ENCODE data around the gene IL17D.

IL17D gene

DNA sequence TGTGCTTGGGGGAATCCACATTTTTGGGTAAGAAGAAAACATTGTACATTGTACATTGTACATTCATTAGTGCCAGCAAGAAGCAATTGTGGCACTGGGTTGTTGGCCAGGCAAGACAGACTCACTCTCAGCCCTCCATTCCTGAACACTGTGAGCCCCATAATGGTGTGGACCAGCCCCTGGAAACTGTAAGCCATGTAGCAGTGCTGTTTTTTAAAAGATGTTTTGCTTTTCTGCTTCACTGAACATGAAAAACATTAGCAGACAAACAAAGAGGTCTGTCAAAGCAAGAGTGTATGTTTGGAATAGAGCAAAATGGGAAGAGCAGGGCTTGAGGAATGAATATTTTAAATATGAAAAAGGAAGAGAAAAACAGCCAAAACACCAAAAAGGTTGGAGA, 39.1 kb upstream of the IL17D start:
- Histone ChIP-seq H3K9me2 (replicated peaks; ENCODE audit: insufficient read depth, low read length) (no peaks in the 10 kb centered on the region), H3K27me3 (ENCODE audit: low read length) (no peaks in the 10 kb centered on the region), H2AFZ (ENCODE audit: low read depth, low read length, severe bottlenecking) (no peak overlapping the region), H3K4me3 (ENCODE audit: insufficient read depth, low read length, poor library complexity, severe bottlenecking) (no peak overlapping the region), H3K79me2 (ENCODE audit: insufficient read depth, low read length) (no peaks in the 10 kb centered on the region), H3K9me3 (ENCODE audit: insufficient read depth, low read length) (no peaks in the 10 kb centered on the region), H4K20me1 (ENCODE audit: low read depth, low read length) (no peaks in the 10 kb centered on the region), H3F3A (ENCODE audit: insufficient read depth) (no peaks in the 10 kb centered on the region), H3K27ac (ENCODE audit: low read depth, low read length) (no peak overlapping the region), H3K9ac (ENCODE audit: low read length) (no peak overlapping the region), H3K36me3 (ENCODE audit: low read length) (no peaks in the 10 kb centered on the region), H3K4me2 (ENCODE audit: low read depth, low read length, poor library complexity, severe bottlenecking) (no peak overlapping the region)
- TF ChIP-seq, protein P1, sequence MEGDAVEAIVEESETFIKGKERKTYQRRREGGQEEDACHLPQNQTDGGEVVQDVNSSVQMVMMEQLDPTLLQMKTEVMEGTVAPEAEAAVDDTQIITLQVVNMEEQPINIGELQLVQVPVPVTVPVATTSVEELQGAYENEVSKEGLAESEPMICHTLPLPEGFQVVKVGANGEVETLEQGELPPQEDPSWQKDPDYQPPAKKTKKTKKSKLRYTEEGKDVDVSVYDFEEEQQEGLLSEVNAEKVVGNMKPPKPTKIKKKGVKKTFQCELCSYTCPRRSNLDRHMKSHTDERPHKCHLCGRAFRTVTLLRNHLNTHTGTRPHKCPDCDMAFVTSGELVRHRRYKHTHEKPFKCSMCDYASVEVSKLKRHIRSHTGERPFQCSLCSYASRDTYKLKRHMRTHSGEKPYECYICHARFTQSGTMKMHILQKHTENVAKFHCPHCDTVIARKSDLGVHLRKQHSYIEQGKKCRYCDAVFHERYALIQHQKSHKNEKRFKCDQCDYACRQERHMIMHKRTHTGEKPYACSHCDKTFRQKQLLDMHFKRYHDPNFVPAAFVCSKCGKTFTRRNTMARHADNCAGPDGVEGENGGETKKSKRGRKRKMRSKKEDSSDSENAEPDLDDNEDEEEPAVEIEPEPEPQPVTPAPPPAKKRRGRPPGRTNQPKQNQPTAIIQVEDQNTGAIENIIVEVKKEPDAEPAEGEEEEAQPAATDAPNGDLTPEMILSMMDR (IDR thresholded peaks at IDR 0.05; ENCODE audit: insufficient read depth, low read length, poor library complexity, severe bottlenecking) = no peak
- TF ChIP-seq EZH2phosphoT487 (conservative IDR thresholded peaks at IDR 0.05; ENCODE audit: low read length) = no peak

DNA sequence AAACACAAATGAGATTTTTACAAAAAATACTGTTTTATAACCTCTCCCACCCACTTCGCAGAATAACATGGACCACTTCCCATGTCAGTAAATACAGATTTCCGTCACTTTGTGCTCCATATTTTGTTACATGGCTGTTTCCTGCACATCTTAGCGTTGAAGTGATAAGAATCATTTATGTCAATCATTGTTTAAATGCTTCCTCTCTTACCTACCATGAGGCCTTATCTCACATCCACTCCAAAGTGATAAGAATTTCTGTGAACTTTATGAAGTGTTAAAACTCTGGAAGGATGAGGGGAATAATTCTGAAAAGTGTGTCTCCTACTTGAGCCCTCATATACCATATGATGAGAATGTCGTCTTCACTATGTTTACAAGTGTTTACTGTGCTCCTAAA, 36.6 kb upstream of the IL17D start:
- Histone ChIP-seq H2AFZ (ENCODE audit: low read depth, low read length, severe bottlenecking) (no peak overlapping the region), H3K27me3 (ENCODE audit: low read length) (no peaks in the 10 kb centered on the region), H3F3A (ENCODE audit: insufficient read depth) (no peaks in the 10 kb centered on the region), H3K9me2 (replicated peaks; ENCODE audit: insufficient read depth, low read length) (no peaks in the 10 kb centered on the region), H4K20me1 (ENCODE audit: low read depth, low read length) (no peaks in the 10 kb centered on the region), H3K9me3 (ENCODE audit: insufficient read depth, low read length) (no peaks in the 10 kb centered on the region), H3K27ac (ENCODE audit: low read depth, low read length) (no peak overlapping the region), H3K79me2 (ENCODE audit: insufficient read depth, low read length) (no peaks in the 10 kb centered on the region), H3K4me3 (ENCODE audit: insufficient read depth, low read length, poor library complexity, severe bottlenecking) (no peak overlapping the region), H3K36me3 (ENCODE audit: low read length) (no peaks in the 10 kb centered on the region), H3K9ac (ENCODE audit: low read length) (no peak overlapping the region), H3K4me2 (ENCODE audit: low read depth, low read length, poor library complexity, severe bottlenecking) (no peak overlapping the region)
- TF ChIP-seq, protein P1 (IDR thresholded peaks at IDR 0.05; ENCODE audit: insufficient read depth, low read length, poor library complexity, severe bottlenecking) = no peak
- no peak for TF ChIP-seq EZH2phosphoT487 (conservative IDR thresholded peaks at IDR 0.05; ENCODE audit: low read length)

DNA sequence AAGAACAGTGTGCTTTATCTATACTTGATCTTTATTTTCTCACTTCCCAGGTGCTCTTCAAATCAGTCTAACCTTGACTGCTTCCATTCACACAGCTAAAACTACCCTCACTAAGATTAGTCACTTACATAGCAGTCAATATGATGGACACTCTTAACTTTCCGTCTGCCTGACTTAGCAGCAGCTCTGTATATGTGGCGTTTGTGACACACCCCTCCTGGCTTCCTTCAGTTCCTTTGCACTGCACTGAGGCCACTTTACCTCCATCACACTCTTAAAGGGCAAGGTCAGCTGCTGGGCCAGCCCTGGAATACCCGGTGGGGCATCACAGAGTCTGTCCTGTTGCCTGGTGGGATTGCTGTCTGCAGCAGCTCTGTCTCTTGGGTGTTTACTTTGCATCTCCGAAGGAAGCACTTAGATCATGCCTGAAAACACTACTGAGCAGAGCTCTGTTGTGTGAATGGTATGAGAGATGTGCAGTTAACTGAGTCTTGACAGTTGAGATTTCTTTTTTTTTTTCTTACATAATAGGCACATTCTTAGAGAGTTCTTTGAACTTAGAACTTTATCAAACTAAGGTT, 35.6 kb upstream of the IL17D start:
- Histone ChIP-seq H3F3A (ENCODE audit: insufficient read depth) (no peaks in the 10 kb centered on the region), H3K9ac (ENCODE audit: low read length) (no peak overlapping the region), H2AFZ (ENCODE audit: low read depth, low read length, severe bottlenecking) (no peak overlapping the region), H3K27ac (ENCODE audit: low read depth, low read length) (no peak overlapping the region), H3K4me3 (ENCODE audit: insufficient read depth, low read length, poor library complexity, severe bottlenecking) (no peak overlapping the region), H3K9me2 (replicated peaks; ENCODE audit: insufficient read depth, low read length) (no peaks in the 10 kb centered on the region), H3K36me3 (ENCODE audit: low read length) (no peaks in the 10 kb centered on the region), H3K27me3 (ENCODE audit: low read length) (no peaks in the 10 kb centered on the region), H3K79me2 (ENCODE audit: insufficient read depth, low read length) (no peaks in the 10 kb centered on the region), H3K4me2 (ENCODE audit: low read depth, low read length, poor library complexity, severe bottlenecking) (no peak overlapping the region), H4K20me1 (ENCODE audit: low read depth, low read length) (no peaks in the 10 kb centered on the region), H3K9me3 (ENCODE audit: insufficient read depth, low read length) (no peaks in the 10 kb centered on the region)
- TF ChIP-seq, protein P1 (IDR thresholded peaks at IDR 0.05; ENCODE audit: insufficient read depth, low read length, poor library complexity, severe bottlenecking) = no peak
- no peak for TF ChIP-seq EZH2phosphoT487 (conservative IDR thresholded peaks at IDR 0.05; ENCODE audit: low read length)

All from SU-DHL-6 (cell line).